ENCODE results near the gene PRKCD.

- TF ChIP-seq MTF1 (CRISPR knock-in tag; IDR thresholded peaks at IDR 0.05; ENCODE audit: borderline replicate concordance) (no peak), CTCF (IDR thresholded peaks at IDR 0.05 in 2 of 3, conservative IDR thresholded peaks at IDR 0.05 in 1 of 3; ENCODE audit: insufficient read depth in 2 of 3, low read depth in 1 of 3, low read length in 3 of 3) (no peak), PYGO2 (tag; IDR thresholded peaks at IDR 0.05) (no peak), CHD1 (IDR thresholded peaks at IDR 0.05; ENCODE audit: low read length) (no peak), ZC3H11A (IDR thresholded peaks at IDR 0.05; ENCODE audit: low read depth, low read length) (no peak), HDAC8 (tag; IDR thresholded peaks at IDR 0.05) (no peak)
Observed at GRCh38 chr3:53122255-53122932, 38.6 kb upstream of the PRKCD start.
